Psoas muscle (tissue), 8 donors: ENCODE measurements around the gene ODAD4. TPM values are rescaled to one million over a fixed set of nuclear protein-coding genes. Genes with fewer than 3 reads are reported as not detected.
"Not testable (repeated sequence)": the region's sequence is repeated elsewhere in the genome, so short reads cannot be mapped to it uniquely, and the experiment has no call there.

Experiments
- ATAC-seq, 4 donors: fragments of 200-7000 bp; cut with Tn5 transposase; one replicate each; pipeline ENCODE4 v1.9.1; 2020; ENCODE audit warnings: moderate library complexity in 3 of 4, mild to moderate bottlenecking in 2 of 4
- DNase-seq, 2 donors: peaks; one replicate each; pipeline ENCODE4 v3.0.0-alpha.2; 2020
- H3K27ac ChIP-seq: fragments of 200-600 bp; one replicate; pipeline ENCODE4 v1.8.0; 2022
- H3K27me3 ChIP-seq, 3 donors: fragments of 200-600 bp in 1 of 3; one replicate each; pipeline versions ENCODE4 v1.6.1 to v1.8.0; 2013 to 2022; ENCODE audit warnings: low read length in 2 of 3, mild to moderate bottlenecking in 2 of 3, moderate library complexity in 1 of 3; ENCODE audit not compliant: insufficient read depth in 3 of 3
- H3K36me3 ChIP-seq, 2 donors: fragments of 200-600 bp in 1 of 2; one replicate each; pipeline versions ENCODE4 v1.6.1 to v1.8.0; 2013 to 2022; ENCODE audit warnings: low read depth in 1 of 2, mild to moderate bottlenecking in 1 of 2, moderate library complexity in 1 of 2; ENCODE audit not compliant: insufficient read depth in 1 of 2
- H3K4me1 ChIP-seq: fragments of 200-600 bp; one replicate; pipeline ENCODE4 v1.8.0; 2022
- H3K4me3 ChIP-seq: fragments of 200-600 bp; one replicate; pipeline ENCODE4 v1.8.0; 2022; ENCODE audit warnings: mild to moderate bottlenecking
- H3K9me3 ChIP-seq: fragments of 200-600 bp; one replicate; pipeline ENCODE4 v1.8.0; 2022
- WGBS, 3 donors: extraction: QIAGEN DNeasy Blood & Tissue Kit; methylation state at CpG; one replicate each; pipeline versions ENCODE4 v1.1.6 to v1.1.7; 2013; 5-methylcytosine and 5-hydroxymethylcytosine counted together
- intact Hi-C, 2 donors: fragments of 100-400 bp; cut with DNase I; formaldehyde crosslinking; loops; one replicate each; pipeline versions ENCODE4 v1.11.0 to v1.14.2; 2022
- polyA plus RNA-seq, 3 donors: library from polyadenylated mRNA; stranded (reverse); fragments of 200-250 nt; gene quantifications; one replicate each; pipeline ENCODE4 v1.2.3, GENCODE V29; 2013
- total RNA-seq, 4 donors: library from RNA; stranded (reverse); fragmentation: NEBNext Ultra II Directional in 2 of 4; extraction: Animal tissue kit (Norgen Biotek cat#: 25700) in 2 of 4; gene quantifications; one replicate each; pipeline versions ENCODE4 v1.2.1 to v1.2.4, GENCODE V29; 2021 to 2023
- TF ChIP-seq, protein P1 (sequence below): fragments of 200-600 bp; IDR thresholded peaks from one replicate; pipeline ENCODE4 v1.8.0; 2022; ENCODE audit warnings: antibody characterized with exemption
- donor health status: healthy with polysubstance abuse.
- donor health status: DM: no; HTN: no; CAD: no; lungs with moderate emphysema.
- donor health status: Bipolar disorder and iron deficiency.
- donor health status: healthy.
- donor health status: DM: yes; HTN: yes; CAD: no.
- donor health status: DM: no; HTN: no; CAD: no.
- donor health status: DM: no; HTN: no; CAD: no.
- donor health status: DM: yes; HTN: yes; CAD: no.

Gene ODAD4
- total and polyA plus RNA-seq, 7 donors: 0.17 to 0.99 (median 0.32) TPM; not detected in 2

DNA sequence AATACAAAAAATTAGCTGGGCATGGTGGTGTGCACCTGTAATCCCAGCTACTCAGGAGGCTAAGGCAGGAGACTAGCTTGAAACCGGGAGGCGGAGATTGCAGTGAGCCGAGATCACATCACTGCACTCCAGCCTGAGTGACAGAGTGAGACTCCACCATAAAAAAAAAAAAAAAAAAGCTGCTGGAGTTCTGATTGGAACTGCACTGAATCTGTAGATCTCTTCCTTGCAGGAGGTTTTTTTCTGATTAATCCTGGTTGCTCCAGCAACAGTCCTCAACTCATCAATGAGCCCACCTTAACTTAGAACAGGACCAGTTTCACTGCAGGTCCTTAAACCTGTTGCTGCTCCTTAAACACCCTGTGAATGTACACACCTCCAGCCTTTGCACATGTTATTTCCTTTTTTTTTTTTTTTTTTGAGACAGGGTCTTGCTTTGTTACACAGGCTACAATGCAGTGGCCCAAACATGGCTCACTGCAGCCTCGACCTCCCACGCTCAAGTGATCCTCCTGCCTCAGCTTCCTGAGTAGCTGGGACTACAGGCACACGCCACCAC lies 1.6 kb upstream of the ODAD4 start:
- no peaks in the 10 kb centered on the region for H3K9me3 ChIP-seq
- no peak for DNase-seq
- peak overlapping the region; percentile 90 for H3K27ac ChIP-seq
- H3K4me1 ChIP-seq: peaks cover 7% of the 10 kb centered on the region
- TF ChIP-seq, protein P1, sequence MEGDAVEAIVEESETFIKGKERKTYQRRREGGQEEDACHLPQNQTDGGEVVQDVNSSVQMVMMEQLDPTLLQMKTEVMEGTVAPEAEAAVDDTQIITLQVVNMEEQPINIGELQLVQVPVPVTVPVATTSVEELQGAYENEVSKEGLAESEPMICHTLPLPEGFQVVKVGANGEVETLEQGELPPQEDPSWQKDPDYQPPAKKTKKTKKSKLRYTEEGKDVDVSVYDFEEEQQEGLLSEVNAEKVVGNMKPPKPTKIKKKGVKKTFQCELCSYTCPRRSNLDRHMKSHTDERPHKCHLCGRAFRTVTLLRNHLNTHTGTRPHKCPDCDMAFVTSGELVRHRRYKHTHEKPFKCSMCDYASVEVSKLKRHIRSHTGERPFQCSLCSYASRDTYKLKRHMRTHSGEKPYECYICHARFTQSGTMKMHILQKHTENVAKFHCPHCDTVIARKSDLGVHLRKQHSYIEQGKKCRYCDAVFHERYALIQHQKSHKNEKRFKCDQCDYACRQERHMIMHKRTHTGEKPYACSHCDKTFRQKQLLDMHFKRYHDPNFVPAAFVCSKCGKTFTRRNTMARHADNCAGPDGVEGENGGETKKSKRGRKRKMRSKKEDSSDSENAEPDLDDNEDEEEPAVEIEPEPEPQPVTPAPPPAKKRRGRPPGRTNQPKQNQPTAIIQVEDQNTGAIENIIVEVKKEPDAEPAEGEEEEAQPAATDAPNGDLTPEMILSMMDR: no peak
- no peak overlapping the region for H3K4me3 ChIP-seq
- 74 to 86% (median 76%) methylated on average over 6 of the region's 6 CpGs for WGBS, 3 donors
- intact Hi-C loops: no loop called here
- no peak for ATAC-seq
- no peaks in the 10 kb centered on the region for H3K27me3 ChIP-seq
- no peaks in the 10 kb centered on the region for H3K36me3 ChIP-seq

DNA sequence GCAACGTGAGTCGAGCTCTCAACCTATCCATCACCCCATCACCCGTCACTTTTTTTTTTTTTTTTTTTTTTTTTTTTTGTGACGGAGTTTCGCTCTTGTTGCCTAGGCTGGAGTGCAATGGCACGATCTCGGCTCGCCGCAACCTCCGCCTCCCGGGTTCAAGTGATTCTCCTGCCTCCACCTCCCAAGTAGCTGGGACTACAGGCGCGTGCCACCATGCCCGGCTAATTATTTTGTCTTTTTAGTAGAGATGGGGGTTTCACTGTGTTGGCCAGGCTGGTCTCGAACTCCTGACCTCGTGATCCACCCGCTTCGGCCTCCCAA lies 378 bp downstream of the ODAD4 start:
- H3K36me3 ChIP-seq, H3K9me3 ChIP-seq, H3K27me3 ChIP-seq, H3K4me1 ChIP-seq, DNase-seq, intact Hi-C loops: not testable (repeated sequence)
- peak overlapping the region; percentile 90 for H3K27ac ChIP-seq
- WGBS, 3 donors: 37 to 53% (median 48%) methylated on average over 15 to 18 of the region's 18 CpGs
- H3K4me3 ChIP-seq: peak overlapping the region; percentile 77
- ATAC-seq: peak in 1 of 4 donors; percentile 46

DNA sequence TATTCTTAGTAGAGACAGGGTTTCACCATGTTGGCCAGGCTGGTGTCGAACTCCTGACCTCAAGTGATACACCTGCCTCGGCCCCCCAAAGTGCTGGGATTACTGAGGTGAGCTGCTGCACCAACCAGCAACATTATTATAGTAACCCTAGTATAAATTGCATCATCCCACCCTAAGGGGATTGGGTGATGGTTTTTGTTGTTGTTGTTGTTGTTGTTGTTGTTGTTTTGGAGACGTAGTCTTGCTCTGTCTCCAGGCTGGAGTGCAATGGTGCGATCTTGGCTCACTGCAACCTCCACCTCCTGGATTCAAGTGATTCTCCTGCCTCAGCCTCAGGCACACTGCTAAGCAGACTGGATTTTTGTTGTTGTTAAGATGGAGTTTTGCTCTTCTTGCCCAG lies 1.3 kb downstream of the ODAD4 start:
- H3K4me1 ChIP-seq, H3K9me3 ChIP-seq, intact Hi-C loops, H3K4me3 ChIP-seq, ATAC-seq, H3K27me3 ChIP-seq, H3K27ac ChIP-seq, DNase-seq, H3K36me3 ChIP-seq: not testable (repeated sequence)
- 90 to 94% (median 92%) methylated on average over 4 of the region's 4 CpGs for WGBS, 3 donors

DNA sequence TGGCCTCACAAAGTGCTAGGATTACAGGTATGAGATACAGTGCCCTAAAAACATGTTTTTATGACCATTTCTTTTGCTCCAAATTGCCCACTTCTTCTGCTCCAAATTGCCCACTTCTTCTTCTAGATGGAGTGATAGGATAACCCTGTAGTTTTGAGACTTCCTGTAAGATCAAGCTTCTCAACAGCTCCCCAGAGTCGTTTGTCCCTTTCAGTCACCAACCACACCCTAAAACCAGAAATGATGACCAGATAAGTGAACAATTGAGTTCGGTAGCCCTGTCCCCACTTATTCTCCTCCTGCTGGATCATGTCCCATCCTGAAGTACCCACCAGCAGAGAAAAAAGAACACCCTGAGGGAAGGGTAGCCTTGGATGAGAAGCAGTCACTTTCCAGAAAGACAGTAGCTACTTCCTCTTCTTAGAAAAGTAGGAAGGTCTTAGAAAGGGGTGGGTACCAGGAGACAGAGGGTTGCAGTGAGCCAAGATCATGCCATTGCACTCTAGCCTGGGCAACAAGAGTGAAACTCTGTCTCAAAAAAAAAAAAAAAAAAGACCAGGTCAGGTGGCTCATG lies 2.5 kb downstream of the ODAD4 start:
- DNase-seq: no peak
- H3K27ac ChIP-seq: no peak overlapping the region

DNA sequence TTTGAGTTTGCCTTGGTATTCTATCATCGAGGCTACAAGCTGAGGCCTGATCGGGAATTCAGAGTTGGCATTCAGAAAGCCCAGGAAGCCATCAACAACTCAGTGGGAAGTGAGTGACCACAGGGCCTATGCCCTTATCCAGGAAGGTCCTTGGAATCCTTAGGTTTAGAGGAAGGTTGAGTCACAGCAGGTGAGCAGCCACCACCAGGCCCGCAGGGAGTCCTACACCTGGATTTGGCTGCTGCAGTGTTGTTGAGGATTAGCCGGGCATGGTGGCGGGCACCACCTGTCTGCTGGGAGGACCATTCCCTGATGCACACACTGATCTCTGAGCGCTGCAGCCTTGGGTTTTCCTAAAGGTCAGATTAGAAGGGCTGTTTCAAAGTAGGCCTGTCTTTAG lies 5.2 kb downstream of the ODAD4 start:
- H3K9me3 ChIP-seq: no peaks in the 10 kb centered on the region
- H3K27ac ChIP-seq: no peak overlapping the region
- H3K4me1 ChIP-seq: peaks cover 12% of the 10 kb centered on the region
- no peaks in the 10 kb centered on the region for H3K36me3 ChIP-seq
- TF ChIP-seq, protein P1: no peak
- no peak overlapping the region for H3K4me3 ChIP-seq
- ATAC-seq: no peak
- H3K27me3 ChIP-seq: no peaks in the 10 kb centered on the region
- whole genome bisulfite sequencing, 3 donors: 94 to 96% (median 95%) methylated on average over 6 of the region's 6 CpGs
- no peak for DNase-seq
- intact Hi-C loops: no loop called here

More for the DNA sequence above, 2.5 kb downstream of the ODAD4 start:
- Histone ChIP-seq H3K36me3 (no peaks in the 10 kb centered on the region), H3K27me3 (no peaks in the 10 kb centered on the region), H3K4me3 (no peak overlapping the region), H3K4me1 (peaks cover 12% of the 10 kb centered on the region), H3K9me3 (no peaks in the 10 kb centered on the region)
- 54 to 64% (median 56%) methylated on average over 2 of the region's 2 CpGs for WGBS, 3 donors
- TF ChIP-seq, protein P1: no peak
- intact Hi-C loops: no loop called here
- ATAC-seq: no peak
